Activated CD4-positive, alpha-beta T cell treated with anti-CD3 and anti-CD28 coated beads, Interleukin-2, amount 50 U/mL, for 48 hours (primary cell): ENCODE measurements around the gene SPECC1.
"Not testable (repeated sequence)": the region's sequence is repeated elsewhere in the genome, so short reads cannot be mapped to it uniquely, and the experiment has no call there.

Experiments
- DNase-seq, 2 experiments: peaks; one replicate each; pipeline ENCODE4 v3.0.0-alpha.2; 2020

Gene SPECC1

GRCh38 chr17:20071824-20072691 is 62.9 kb downstream of the SPECC1 start:
- DNase-seq, result no peak

DNA sequence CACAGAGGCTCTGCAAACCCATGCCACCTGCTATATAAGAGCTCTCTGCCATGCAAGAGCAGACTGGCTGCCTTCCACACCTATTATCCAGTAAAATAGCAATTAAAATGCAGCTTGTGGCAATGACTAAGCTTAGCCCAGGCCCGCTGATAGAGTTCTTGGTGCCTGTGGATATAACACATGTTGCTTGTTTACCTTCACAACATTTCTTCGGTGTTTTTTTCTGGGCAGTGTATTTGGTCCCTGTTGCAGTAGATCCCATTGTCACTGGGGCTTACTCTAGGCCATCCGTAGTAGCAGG is 63.5 kb downstream of the SPECC1 start:
- DNase-seq, result no peak

- DNase-seq, result peak; percentile 27 to 49
These were observed 64.2 kb downstream of the SPECC1 start for GRCh38 chr17:20073055-20073979.

- peak in 1 of 2 experiments; percentile 5 for DNase-seq
These were observed 64.8 kb downstream of the SPECC1 start for GRCh38 chr17:20074001-20074400.

GRCh38 chr17:20074489-20074888 is 65.3 kb downstream of the SPECC1 start:
- DNase-seq, result no peak

GRCh38 chr17:20076137-20076536 is 67.0 kb downstream of the SPECC1 start:
- not testable (repeated sequence) for DNase-seq

DNA sequence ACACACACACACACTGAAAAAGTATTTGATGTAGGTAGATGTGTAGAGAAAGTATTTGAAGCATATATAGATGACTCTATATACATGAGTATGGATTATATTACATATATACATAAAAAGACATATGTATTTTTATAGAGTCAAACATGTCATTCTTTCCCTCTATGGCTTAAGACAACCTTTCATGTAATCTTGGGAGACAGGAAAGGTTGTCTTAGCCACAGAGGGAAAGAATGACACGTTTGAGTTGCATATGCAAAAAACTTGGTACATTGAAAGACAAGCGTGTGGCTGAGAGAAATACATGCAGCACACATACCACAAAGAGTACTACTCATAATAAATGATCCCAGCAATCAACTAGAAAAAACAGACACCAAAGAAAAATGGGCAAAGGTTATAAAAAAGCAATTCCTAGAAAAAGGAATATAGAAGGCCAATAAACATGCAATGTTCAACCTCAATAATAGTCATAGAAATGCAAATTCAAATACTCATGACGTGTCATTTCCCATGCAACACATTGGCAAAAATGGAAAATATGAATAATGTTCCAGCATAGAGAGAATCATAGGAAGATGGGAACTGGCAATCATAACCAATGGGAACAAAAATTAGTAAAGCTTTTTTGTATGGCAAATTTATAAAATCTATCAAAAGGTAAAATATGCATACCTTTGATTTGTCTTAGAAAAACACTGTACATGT is 69.0 kb downstream of the SPECC1 start:
- DNase-seq, result no peak

DNA sequence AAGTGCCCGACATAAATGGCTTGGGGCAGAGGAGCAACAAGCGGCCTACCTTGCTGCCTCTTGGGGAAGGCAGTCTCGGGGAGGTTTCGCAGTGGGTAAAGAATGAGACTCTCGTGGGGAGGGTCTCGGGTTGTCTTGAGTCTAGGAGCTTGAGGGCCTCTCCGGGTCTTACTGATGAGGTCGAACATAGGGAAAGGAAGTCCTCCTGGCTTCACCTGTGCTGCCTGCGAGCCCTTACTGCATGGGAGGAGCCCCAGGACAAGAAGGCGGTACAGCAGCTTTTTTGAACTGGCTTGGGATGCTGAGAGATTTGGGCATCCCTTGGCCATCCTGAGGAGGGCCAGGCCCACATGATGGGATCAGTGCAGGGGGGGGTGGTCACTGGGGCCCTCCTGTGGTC is 71.4 kb downstream of the SPECC1 start:
- DNase-seq, result no peak

- no peak for DNase-seq
These were observed 74.1 kb downstream of the SPECC1 start for GRCh38 chr17:20083156-20083859.

DNA sequence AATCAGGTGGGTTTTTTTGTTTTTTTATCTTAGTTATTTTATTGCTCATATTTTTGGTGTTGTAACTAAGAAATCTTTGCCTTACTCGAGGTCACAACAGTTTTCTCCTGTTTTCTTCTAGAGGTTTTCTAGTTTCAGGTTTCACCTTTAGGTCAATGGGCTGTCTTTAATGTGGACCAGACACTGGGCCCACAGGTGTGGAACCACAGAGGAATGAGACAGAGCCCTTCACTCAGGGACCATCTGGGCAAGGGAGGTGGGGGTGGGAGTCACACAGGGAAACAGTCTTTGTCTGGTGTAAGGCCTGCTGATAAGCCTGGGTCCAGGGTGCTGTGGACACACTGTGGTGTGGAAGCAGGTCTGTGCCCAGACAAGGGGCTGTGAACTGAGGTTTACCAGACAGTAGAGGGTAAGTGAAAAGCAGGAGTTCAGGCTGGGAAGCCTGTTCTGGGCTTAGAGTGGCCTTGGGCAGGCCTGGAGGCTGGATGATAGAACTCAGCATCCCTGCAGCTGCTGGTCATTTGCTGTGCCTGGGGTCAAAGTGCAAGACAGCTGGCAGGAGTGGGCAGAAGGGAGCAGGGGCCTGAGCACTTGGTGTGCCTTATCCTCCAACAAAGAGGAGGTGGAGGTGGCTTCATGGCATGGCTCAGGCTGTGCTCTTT is 75.6 kb downstream of the SPECC1 start:
- DNase-seq, result no peak

DNA sequence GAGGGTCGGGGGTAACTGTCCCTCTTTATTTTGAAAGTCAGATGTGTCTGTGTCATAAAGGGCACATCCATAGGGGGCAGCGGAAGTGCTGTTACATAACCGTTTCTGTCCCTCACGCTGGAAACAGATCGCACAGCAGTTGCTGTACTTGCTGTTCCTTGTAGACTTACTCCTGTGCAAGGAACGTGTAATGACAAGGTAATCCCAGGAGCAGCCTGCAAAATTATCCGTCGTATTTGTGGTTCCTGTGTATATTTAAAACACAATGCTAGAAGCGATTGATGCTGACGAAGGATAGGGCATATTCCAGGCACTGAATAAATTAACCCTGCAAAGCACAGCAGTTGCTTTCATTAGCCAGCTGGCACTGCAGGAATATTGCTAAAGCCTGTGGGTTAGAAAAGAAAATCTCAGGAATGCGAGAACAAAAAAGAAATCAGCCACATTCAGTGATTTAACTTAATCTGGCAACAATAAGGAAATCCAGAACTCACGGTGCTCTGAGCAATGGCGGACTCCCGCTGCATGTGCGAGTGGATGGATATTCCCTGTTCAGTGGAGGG is 76.2 kb downstream of the SPECC1 start:
- no peak for DNase-seq

DNA sequence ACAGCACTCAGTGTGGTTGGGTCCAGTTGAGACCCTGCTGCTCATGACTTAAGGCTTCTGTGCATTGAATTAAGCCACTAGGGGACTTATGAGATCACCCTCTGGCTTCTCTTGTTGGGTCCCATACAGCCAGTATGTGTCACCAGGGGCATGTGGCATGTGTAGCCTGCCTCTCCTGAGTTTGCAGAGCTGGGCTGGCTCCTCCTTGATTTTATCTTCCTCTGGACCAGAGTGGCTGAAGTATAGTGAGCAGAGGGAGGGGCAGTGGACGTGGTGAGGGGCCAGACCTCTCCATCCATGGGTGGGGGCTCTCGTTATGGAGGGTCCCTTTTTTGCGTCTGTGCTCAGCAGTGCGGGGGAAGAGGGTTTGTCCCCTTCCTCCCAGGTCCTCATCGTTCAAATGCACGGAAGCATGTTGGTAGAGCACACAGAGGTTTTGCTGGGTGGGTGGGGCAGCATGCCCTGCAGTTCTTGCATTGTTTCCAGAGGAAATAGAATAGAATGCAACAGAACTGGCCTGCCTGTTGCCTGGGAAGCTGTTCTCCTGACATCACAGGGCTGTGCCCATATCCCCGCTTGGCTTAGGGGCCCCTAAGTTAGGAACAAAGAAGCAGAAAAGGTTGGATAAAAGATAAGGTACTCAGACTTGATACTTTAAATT is 77.4 kb downstream of the SPECC1 start:
- no peak for DNase-seq

DNA sequence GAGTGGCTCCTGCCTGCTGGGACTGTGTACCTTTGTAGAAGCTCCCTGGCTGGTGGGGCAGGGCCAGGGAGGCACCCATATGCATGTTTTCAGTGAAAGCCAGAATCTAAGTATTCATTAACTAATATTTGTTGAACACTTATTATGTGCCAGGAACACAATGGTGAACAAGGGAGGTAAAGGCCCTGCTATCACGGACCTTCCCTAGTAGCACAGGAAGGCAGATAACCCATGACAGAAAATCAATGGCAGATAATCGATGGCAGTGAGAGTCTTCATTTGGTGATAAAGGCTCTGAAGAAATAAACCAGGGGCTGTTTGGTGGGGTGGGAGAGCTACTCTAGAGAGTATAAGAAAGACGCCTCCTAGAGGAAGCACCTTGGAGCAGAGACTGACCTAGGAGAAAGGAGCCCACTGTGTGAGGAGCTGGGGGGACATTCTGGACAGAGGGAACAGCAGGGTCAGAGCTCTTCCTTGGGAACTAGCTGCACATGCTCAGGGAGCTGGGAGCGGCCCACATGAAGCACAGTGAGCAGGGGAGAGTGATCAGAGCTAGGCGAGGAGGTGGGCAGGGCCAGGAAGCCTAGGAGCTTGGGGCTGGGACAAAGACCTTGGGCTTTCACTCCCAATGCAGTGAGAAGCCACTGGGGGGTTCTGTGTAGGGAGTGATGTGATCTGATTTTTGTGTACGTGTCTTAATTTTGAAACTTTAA is 78.5 kb downstream of the SPECC1 start:
- DNase-seq, result no peak

DNA sequence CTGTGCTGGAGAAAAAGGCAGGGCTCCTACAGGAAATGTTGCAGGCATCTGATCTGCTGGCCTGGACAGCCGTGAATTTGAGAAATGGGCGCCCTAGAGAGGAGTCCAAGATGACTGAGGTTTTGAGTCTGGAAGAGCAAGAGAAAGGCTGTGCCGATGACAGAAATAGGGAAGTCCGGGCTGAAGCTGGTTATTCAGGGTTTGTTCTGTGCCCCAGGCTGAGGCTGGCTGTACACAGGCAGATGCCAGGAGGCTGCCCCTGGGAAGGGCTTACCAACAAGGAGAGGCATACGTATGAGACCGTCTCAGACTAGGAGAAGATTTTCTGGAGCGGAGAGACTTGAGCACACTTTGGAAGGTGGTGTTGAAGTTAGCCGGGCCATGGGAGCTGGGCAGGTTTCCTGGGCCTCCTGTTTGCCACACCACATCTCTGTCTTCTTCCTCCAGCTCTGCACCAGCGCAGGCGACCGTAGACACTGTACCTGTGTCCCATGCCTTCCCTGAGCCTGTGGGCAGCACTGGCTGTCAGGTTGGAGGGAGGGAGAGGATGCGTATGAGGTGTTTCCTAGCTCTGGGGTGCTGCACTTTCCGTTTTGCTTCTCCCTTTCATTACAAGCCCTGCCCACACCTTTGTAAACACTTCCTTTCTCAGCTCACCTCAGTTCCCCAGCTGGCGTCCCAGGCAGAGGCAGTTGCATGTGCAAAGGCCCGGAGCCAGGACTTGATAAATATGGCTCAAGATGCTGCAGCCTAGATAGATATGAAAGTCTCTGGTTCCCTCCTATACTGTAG is 80.8 kb downstream of the SPECC1 start:
- DNase-seq, result no peak

- DNase-seq, result no peak
These were observed 82.2 kb downstream of the SPECC1 start for GRCh38 chr17:20091174-20092029.

- no peak for DNase-seq
These were observed 83.2 kb downstream of the SPECC1 start for GRCh38 chr17:20092261-20092867.

- no peak for DNase-seq
These were observed 83.9 kb downstream of the SPECC1 start for GRCh38 chr17:20092973-20093626.

DNA sequence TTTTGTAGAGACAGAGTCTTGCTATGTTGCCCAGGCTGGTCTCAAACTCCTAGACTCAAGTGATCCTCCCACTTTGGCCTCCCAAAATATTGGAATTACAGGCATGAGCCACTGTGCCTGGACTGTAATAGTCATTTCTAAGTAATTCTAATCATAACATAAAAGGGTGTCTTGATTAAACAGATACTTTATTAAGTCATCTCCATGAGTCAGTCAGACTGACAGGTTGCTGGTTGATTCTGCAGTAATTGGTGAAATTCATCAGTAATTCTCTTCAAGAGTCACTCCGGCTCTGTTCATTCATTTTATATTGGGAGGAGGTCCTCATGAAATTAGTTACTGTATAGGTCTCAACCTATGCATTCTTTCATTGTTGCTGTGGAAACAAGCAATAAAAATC is 85.6 kb downstream of the SPECC1 start:
- DNase-seq, result no peak
